H1 (cell line): Measurements from ENCODE around the gene OR10C1. TPM values are rescaled to one million over a fixed set of nuclear protein-coding genes. Genes with fewer than 3 reads are reported as not detected.

Source experiments
- CTCF ChIA-PET: fragments of 300-600 bp; sonication (Branson Sonifier 250); formaldehyde crosslinking; loops from one replicate; lab custom pipeline; 2021; ENCODE audit not compliant: partially characterized antibody; lab: Charles Lee
- POLR2A ChIA-PET: fragments of 300-600 bp; sonication (Branson Sonifier 250); formaldehyde crosslinking; loops from one replicate; lab custom pipeline; 2021; ENCODE audit warnings: inconsistent platforms; ENCODE audit not compliant: partially characterized antibody; lab: Charles Lee
- DNase-seq, 2 experiments: peaks; one replicate each; pipeline versions ENCODE4 v3.0.0 to v3.0.0-alpha.2; 2010 to 2022; ENCODE audit warnings: low spot score in 2 of 2, low read depth in 1 of 2, mixed read lengths in 1 of 2
- FAIRE-seq: peaks from 2 replicates; lab custom pipeline; 2011; peaks lifted over from hg19 to GRCh38; lab: Jason Lieb, UNC
- H2AFZ ChIP-seq: 2 replicates; pipeline ENCODE4 v1.8.1; 2012; ENCODE audit warnings: low read length, inconsistent platforms
- H2AK5ac ChIP-seq: 2 replicates; pipeline ENCODE4 v1.6.1; 2013; ENCODE audit warnings: low read depth, low read length
- H2BK120ac ChIP-seq: replicated peaks from 2 replicates; pipeline ENCODE3; 2013; ENCODE audit warnings: low read depth, low read length, inconsistent platforms
- H2BK12ac ChIP-seq: 2 replicates; pipeline ENCODE4 v1.6.1; 2013; ENCODE audit warnings: low read depth, low read length
- H2BK15ac ChIP-seq: 2 replicates; pipeline ENCODE4 v1.6.1; 2013; ENCODE audit warnings: low read length
- H2BK20ac ChIP-seq: 2 replicates; pipeline ENCODE4 v1.6.1; 2013; ENCODE audit warnings: low read length
- H2BK5ac ChIP-seq: 2 replicates; pipeline ENCODE4 v1.6.1; 2013; ENCODE audit warnings: low read depth, low read length
- H3K14ac ChIP-seq: 2 replicates; pipeline ENCODE4 v1.6.1; 2013; ENCODE audit warnings: inconsistent platforms; ENCODE audit not compliant: insufficient read length
- H3K18ac ChIP-seq: 2 replicates; pipeline ENCODE4 v1.6.1; 2013; ENCODE audit warnings: low read length; ENCODE audit errors: extremely low read depth
- H3K23ac ChIP-seq: 2 replicates; pipeline ENCODE4 v1.6.1; 2013; ENCODE audit warnings: inconsistent platforms; ENCODE audit not compliant: insufficient read length
- H3K23me2 ChIP-seq: 2 replicates; pipeline ENCODE4 v1.6.1; 2013; ENCODE audit warnings: low read depth, low read length
- H3K27ac ChIP-seq: 2 replicates; pipeline ENCODE4 v1.6.1; 2011; ENCODE audit warnings: low read depth, low read length, inconsistent platforms
- H3K27me3 ChIP-seq, 4 experiments: replicated peaks in 1 of 4; 1 replicate in 1 of 4; 2 replicates in 3 of 4; pipeline versions ENCODE4 v1.6.1 to v1.8.1; 2011 to 2013; ENCODE audit warnings: low read length in 3 of 4, mild to moderate bottlenecking in 3 of 4, inconsistent platforms in 2 of 4, mixed read lengths in 2 of 4, moderate library complexity in 1 of 4; ENCODE audit not compliant: control insufficient read depth in 3 of 4, insufficient read depth in 3 of 4; ENCODE audit errors: extremely low read depth in 1 of 4
- H3K36me3 ChIP-seq, 4 experiments: 2 replicates each; pipeline versions ENCODE4 v1.6.1 to v1.8.1; 2011 to 2013; ENCODE audit warnings: mild to moderate bottlenecking in 4 of 4, low read length in 3 of 4, moderate library complexity in 2 of 4, control low read depth in 1 of 4, inconsistent platforms in 1 of 4; ENCODE audit not compliant: insufficient read depth in 4 of 4, control insufficient read depth in 2 of 4
- H3K4ac ChIP-seq: replicated peaks from 2 replicates; pipeline ENCODE3; 2013; ENCODE audit warnings: low read length, low read depth, mixed read lengths, inconsistent platforms; ENCODE audit not compliant: insufficient read length
- H3K4me1 ChIP-seq, 4 experiments: replicated peaks in 1 of 4; 1 replicate in 1 of 4; 2 replicates in 3 of 4; pipeline versions ENCODE4 v1.6.1 to v1.8.1; 2011 to 2013; ENCODE audit warnings: low read length in 3 of 4, inconsistent platforms in 2 of 4, mixed read lengths in 1 of 4; ENCODE audit not compliant: insufficient read depth in 4 of 4, control insufficient read depth in 3 of 4
- H3K4me2 ChIP-seq, 2 experiments: 2 replicates each; pipeline versions ENCODE4 v1.6.1 to v1.8.1; 2011 to 2013; ENCODE audit warnings: low read depth in 2 of 2, low read length in 2 of 2, control low read depth in 1 of 2, inconsistent platforms in 1 of 2, mild to moderate bottlenecking in 1 of 2; ENCODE audit not compliant: insufficient read depth in 1 of 2
- H3K4me3 ChIP-seq, 4 experiments: fragments of 200-600, 300-600 bp in 1 of 4; sonication (generic), shearing (Covaris generic), sonication (Bioruptor Twin) in 1 of 4; 2 replicates each; pipeline versions ENCODE4 v1.5.1 to v1.8.1; 2011 to 2016; ENCODE audit warnings: low read length in 4 of 4, low read depth in 3 of 4, control low read depth in 2 of 4, inconsistent platforms in 2 of 4, mild to moderate bottlenecking in 2 of 4, mixed read lengths in 1 of 4, moderate library complexity in 1 of 4; ENCODE audit not compliant: insufficient read depth in 2 of 4; ENCODE audit errors: extremely low read depth in 1 of 4
- H3K56ac ChIP-seq: replicated peaks from 2 replicates; pipeline ENCODE3; 2013; ENCODE audit warnings: low read depth, mild to moderate bottlenecking, mixed read lengths, low read length, inconsistent platforms; ENCODE audit not compliant: insufficient read length
- H3K79me1 ChIP-seq: 2 replicates; pipeline ENCODE4 v1.6.1; 2013; ENCODE audit warnings: low read depth, low read length, control low read depth
- H3K79me2 ChIP-seq, 2 experiments: 2 replicates each; pipeline versions ENCODE4 v1.6.1 to v1.8.1; 2012 to 2013; ENCODE audit warnings: low read length in 2 of 2, mild to moderate bottlenecking in 2 of 2, inconsistent platforms in 1 of 2; ENCODE audit not compliant: insufficient read depth in 2 of 2, control insufficient read depth in 1 of 2
- H3K9ac ChIP-seq, 4 experiments: replicated peaks in 1 of 4; 1 replicate in 1 of 4; 2 replicates in 3 of 4; pipeline versions ENCODE4 v1.6.1 to v1.8.1; 2011 to 2013; ENCODE audit warnings: low read depth in 3 of 4, low read length in 3 of 4, control low read depth in 2 of 4, mild to moderate bottlenecking in 2 of 4, moderate library complexity in 2 of 4, inconsistent platforms in 1 of 4; ENCODE audit errors: extremely low read depth in 1 of 4
- H3K9me3 ChIP-seq, 2 experiments: 2 replicates each; pipeline versions ENCODE4 v1.6.1 to v1.8.1; 2012 to 2013; ENCODE audit warnings: mild to moderate bottlenecking in 2 of 2, moderate library complexity in 2 of 2, control low read depth in 1 of 2, inconsistent platforms in 1 of 2, low read depth in 1 of 2, low read length in 1 of 2, mixed read lengths in 1 of 2; ENCODE audit not compliant: insufficient read depth in 2 of 2
- H4K20me1 ChIP-seq, 2 experiments: replicated peaks in 1 of 2; 2 replicates each; pipeline versions ENCODE3 to v1.8.1; 2011 to 2013; ENCODE audit warnings: inconsistent platforms in 2 of 2, low read length in 2 of 2, mild to moderate bottlenecking in 1 of 2; ENCODE audit not compliant: insufficient read depth in 2 of 2, control insufficient read depth in 1 of 2
- H4K5ac ChIP-seq: 2 replicates; pipeline ENCODE4 v1.6.1; 2013; ENCODE audit warnings: low read length, low read depth, mixed read lengths, inconsistent platforms; ENCODE audit not compliant: insufficient read length
- H4K8ac ChIP-seq: 2 replicates; pipeline ENCODE4 v1.8.0; 2013; ENCODE audit warnings: mild to moderate bottlenecking, moderate library complexity, low read length, inconsistent platforms; ENCODE audit not compliant: insufficient read depth; ENCODE audit errors: extremely low read depth
- H4K91ac ChIP-seq: replicated peaks from 2 replicates; pipeline ENCODE3; 2013; ENCODE audit warnings: low read length, mixed read lengths, inconsistent platforms; ENCODE audit not compliant: insufficient read length
- SIRT6 ChIP-seq: IDR thresholded peaks from one replicate; pipeline ENCODE4 v1.7.1; 2012; ENCODE audit warnings: low read length, inconsistent platforms
- WGBS, 2 experiments: shearing (Covaris generic) in 1 of 2; methylation state at CpG; one replicate each; pipeline versions ENCODE4 v1.1.6 to v1.1.7; 2013 to 2015; ENCODE audit warnings: low lambda C conversion rate in 2 of 2, mixed read lengths in 2 of 2, inconsistent platforms in 1 of 2, low coverage in 1 of 2, missing lambda C conversion rate in 1 of 2; ENCODE audit not compliant: insufficient replicate concordance in 2 of 2, insufficient coverage in 1 of 2, insufficient read length in 1 of 2; ENCODE audit errors: extremely low coverage in 1 of 2, missing lambda C conversion rate in 1 of 2; 5-methylcytosine and 5-hydroxymethylcytosine counted together
- polyA plus RNA-seq, 7 experiments: library from polyadenylated mRNA; depleted of rRNA in 3 of 7; stranded (reverse) in 5 of 7; unstranded in 2 of 7; fragments of >200 nt in 5 of 7; fragments of 200-250 nt in 2 of 7; gene quantifications; 1 replicate in 5 of 7; 2 replicates in 1 of 7; 4 replicates in 1 of 7; pipeline versions ENCODE4 v1.2.1 to v1.2.3, GENCODE V29; 2011 to 2013; ENCODE audit warnings: missing spikeins in 2 of 7, mixed read lengths in 2 of 7
- total RNA-seq: library from RNA; stranded (reverse); fragmentation: NEBNext Ultra II Directional; extraction: Animal tissue kit (Norgen Biotek cat#: 25700); gene quantifications from 2 replicates; pipeline ENCODE4 v1.2.1, GENCODE V29; 2021

OR10C1 gene
- total and polyA plus RNA-seq, 2 of the 8 experiments (the other 6 are each of a cell fraction or from before 2014, with no cell fraction given) = not detected

- ChIA-PET POLR2A (no interaction called here), CTCF (interaction anchor here (1.6 kb wide), 1 partner anchor 9 kb away, joined by 4 read pairs; no protein-coding TSS in a partner anchor)
- Histone ChIP-seq H4K20me1 (no peaks in the 10 kb centered on the region), H3K79me2 (no peaks in the 10 kb centered on the region), H3K4ac (no peak overlapping the region), H3K4me2 (no peak overlapping the region), H2BK20ac (no peak overlapping the region), H3K9ac (no peak overlapping the region), H2BK5ac (no peak overlapping the region), H3K14ac (no peak overlapping the region), H2AFZ (no peak overlapping the region), H2BK12ac (no peak overlapping the region; the same call in 1 of the 2 replicates), H4K5ac (no peak overlapping the region), H3K18ac (no peak overlapping the region), H3K79me1 (no peaks in the 10 kb centered on the region), H4K91ac (no peak overlapping the region), H3K27me3 (no peaks in the 10 kb centered on the region), H2AK5ac (no peak overlapping the region; the same call in 1 of the 2 replicates), H3K56ac (no peak overlapping the region), H3K4me1 (no peaks in the 10 kb centered on the region), H2BK15ac (no peak overlapping the region), H3K36me3 (no peaks in the 10 kb centered on the region), H3K23ac (no peak overlapping the region), H4K8ac (no peak overlapping the region), H3K23me2 (no peaks in the 10 kb centered on the region), H3K4me3 (no peak overlapping the region), H3K27ac (no peak overlapping the region), H3K9me3 (0 out of 4 replicates have a peak, but pooled peaks cover 0 to 3% of the 10 kb centered on the region in 2 experiments), H2BK120ac (no peak overlapping the region)
- FAIRE-seq (no peak), DNase-seq (no peak)
- WGBS, 2 experiments = 82% methylated on average over 3 of the region's 3 CpGs; no CpG with 5 or more reads in 1 of the 2 experiments
- no peak for TF ChIP-seq SIRT6
These were observed 12.5 kb upstream of the OR10C1 start for GRCh38 chr6:29426654-29427053.
